GM20431 (cell line): ENCODE data around the gene RTN4.

Source experiments
- in situ Hi-C: fragments of 300-500 bp; cut with MseI, MboI; formaldehyde crosslinking; loops from one replicate; pipeline ENCODE4 v1.15.0; 2020; ENCODE audit warnings: low sequenced_read_pairs; ENCODE audit not compliant: unreplicated experiment

The RTN4 gene

DNA sequence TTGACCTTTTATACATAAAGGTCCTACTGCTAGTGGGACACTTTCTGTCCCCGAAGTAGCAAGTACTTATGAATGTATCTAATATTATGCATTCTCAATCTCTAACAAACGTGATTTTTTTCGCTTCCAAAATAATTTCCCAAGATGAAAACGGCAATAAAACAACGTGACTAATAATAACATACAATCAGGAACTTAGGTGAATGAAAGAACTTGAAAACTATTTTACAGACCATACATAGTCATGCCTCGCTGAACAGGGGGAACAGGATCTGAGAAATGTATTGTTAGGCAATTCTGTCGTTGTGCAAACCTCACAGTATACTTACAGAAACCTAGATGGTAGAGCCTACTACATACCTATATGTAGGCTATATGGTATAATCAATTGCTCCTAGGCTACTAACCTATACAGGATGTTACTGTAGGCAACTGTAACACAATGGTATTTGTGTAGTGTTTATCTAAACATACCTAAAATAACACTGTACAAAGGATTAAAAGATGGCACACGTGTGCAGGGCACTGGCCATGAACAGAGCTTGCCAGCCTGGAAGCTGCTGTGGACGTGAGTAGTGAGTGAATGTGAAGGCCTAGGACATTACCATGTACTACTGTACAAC lies 2.5 kb downstream of the RTN4 start:
- in situ Hi-C loops, result no loop called here

DNA sequence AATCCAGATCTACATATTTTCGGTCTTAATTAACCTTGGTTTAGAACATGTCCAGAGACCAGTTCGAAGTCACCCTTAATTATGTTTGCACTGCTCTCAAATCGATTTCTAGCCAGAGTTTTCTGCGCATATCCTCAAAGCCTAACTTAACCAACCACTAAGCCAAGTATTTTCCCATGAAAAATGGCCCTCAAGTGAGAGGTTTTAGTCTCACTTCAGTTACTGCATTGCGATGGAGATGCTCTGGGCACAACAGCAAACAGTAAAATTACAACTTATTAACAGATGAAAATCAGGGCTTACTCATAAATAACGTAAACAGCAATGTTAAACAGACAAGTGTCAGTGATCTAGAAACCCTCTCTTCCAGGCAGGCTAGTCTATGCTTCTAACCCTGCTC lies 4.5 kb downstream of the RTN4 start:
- in situ Hi-C loops, result no loop called here

DNA sequence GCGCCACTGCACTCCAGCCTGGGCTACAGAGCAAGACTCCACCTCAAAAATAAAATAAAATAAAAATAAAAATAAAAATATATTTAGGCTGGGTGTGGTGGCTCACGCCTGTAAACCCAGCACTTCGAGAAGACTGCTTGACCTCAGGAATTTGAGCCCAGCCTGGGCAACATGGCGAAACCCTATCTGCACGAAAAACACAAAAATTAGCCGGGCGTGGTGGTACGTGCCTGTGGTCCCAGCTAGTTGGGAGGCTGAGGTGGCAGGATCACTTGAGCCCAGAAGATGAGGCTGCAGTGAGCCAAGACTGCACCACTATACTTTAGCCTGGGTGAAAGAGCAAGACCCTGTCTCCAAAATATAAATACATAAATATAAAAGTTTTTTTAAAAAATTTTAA lies 6.4 kb downstream of the RTN4 start:
- in situ Hi-C loops, result no loop called here

DNA sequence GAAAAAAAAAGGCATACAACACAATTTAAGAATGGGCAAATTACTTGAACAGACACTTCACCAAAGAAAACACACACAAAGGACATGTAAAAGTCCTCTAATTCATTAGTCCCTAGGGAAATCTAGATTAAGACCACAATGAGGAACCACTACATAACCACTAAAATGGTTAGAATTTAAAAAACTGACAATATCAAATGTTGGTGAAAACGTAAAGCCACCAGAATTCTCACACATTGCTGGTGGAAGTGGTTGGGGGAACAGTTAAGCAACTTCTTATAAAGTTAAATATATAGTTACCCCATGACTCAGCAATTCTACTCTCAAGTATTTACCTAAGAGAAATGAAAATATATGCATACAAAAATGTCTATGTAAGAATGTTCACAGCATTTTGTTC lies 11.8 kb downstream of the RTN4 start:
- in situ Hi-C loops, result no loop called here

DNA sequence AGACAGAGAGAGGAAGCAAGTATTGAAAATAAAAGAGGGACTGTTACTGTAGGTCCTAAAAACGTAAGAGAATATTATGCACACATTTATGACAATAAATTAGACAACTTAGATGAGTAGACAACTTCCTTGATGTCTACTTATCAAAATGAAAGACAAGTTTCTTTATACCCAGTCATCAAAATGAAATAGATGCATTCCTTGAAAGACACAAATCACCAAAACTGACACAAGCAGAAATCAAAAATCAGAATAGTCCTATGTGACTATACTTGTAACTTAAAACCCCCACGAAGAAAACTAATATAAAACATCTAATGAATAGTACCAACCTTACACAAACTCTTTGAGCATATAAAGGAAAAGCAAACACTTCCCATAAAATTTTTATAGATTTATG lies 14.5 kb downstream of the RTN4 start:
- in situ Hi-C loops, result no loop called here

DNA sequence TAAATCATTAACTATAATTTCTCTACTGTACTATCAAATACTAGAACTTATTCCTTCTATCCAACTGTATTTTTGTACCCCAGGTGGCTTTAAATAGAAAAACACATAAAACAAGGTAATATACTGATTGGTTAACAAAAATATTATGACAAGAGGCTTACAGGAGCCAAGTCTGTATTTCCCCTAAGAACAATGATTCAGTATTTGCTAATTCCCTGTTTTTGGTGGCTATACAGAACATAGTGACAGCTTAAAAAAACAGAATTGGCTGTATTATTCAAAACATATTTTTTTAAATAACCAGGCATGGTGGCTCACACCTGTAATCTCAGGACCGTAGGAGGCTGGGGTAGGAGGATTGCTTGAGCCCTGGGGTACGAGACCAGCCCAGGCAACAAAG lies 16.3 kb downstream of the RTN4 start:
- in situ Hi-C loops, result no loop called here

DNA sequence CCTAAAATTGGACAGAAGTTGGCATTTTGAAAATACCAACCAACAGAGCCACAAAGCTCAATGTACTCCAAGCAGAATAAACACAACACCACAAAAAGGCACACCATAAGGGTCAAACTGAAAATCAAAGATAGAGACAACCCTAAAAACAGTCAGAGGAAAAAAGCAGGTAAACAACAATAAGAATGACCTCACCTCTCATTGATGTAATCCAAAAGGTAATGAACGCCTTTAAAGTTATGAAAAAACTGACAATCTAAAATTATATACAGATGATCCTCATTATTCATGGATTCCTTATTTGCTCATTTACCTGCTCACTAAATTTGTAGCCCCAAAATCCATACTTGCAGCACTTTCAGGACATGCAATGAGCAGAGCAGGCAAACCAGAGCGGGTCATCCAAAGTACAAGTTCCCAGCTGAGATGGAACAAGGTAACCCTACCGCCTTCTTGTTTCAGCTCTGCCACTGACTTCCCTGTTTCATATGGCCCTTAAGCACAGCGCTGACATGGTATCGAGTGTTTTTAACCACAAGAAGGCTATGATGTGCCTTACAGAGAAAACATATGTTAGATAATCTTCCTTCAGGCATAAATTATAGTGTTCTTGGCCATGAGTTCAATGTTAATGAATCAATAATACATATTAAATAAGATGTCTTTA lies 17.0 kb downstream of the RTN4 start:
- in situ Hi-C loops, result no loop called here

DNA sequence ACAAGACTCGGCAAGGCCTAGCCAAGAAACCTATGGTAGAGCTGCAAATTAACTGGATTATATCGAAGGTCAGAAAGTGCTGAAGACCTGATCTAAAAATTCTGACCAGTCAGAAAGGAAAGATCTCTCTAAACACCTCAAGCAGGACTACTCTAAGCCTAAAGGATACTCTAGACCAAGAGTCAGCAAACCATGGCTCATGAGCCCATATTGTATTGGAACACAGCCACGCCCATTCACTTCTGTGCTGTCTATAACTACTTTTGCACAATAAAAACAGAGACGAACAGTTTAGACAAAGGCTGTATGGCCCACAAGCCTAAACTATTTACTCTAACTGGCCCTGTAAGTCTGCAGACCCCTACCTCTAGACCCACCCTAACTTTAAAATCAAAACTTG lies 18.7 kb downstream of the RTN4 start:
- in situ Hi-C loops, result no loop called here

DNA sequence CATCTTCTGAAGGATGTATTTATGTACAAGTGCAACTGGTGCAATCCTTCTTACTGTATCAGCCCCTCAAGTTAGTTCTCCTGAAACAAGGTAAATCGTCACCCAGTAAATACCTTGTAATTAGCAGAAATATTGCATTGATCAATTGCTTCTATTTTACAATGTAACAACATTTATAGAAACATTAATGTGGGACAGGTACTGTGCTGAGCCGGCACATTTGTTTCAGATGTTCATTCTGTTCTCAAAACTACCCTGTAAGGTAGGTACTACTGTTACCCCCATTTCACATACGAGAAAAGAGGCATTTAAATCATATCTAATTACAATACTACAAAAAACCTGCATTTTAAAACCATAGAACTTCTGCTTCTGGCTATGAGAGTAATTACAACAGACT lies 19.5 kb downstream of the RTN4 start:
- in situ Hi-C loops, result no loop called here

DNA sequence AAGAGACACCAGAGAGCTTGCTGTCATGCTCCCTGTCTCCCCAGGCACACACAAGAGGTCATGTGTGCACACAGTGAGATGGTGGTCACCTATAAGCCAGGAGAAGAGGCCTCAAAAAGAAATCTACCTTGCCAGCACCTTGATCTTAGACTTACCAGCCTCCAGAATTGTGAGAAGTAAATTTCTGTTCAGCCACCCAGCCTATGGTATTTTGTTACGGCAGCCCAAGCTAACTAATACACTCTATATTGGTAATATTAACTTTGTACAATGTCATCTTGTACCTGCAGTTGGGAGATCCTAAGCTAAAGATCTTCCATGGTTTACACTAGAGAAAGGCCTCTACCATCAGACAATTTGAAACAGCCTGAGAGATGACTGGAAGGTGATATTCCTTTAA lies 21.2 kb downstream of the RTN4 start:
- in situ Hi-C loops, result no loop called here

DNA sequence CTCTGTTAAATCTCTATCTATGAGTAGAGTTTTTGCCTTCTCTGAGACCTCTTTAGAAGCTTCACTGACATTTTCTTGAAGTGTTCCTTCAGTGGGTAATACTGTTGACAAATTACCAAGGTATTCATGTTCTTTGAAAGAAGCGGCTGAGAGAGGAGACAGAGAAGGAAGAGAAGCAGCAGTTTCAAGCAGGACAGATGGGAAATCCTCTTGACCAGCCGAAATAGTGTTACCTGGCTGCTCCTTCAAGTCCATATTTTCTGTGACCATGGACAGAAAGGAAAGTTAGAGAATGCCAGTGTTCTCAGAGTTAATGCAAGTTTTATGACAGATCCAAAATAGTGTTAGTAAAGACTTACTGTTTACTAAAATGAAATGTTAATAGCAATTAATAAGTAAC lies 23.0 kb downstream of the RTN4 start:
- in situ Hi-C loops, result no loop called here

DNA sequence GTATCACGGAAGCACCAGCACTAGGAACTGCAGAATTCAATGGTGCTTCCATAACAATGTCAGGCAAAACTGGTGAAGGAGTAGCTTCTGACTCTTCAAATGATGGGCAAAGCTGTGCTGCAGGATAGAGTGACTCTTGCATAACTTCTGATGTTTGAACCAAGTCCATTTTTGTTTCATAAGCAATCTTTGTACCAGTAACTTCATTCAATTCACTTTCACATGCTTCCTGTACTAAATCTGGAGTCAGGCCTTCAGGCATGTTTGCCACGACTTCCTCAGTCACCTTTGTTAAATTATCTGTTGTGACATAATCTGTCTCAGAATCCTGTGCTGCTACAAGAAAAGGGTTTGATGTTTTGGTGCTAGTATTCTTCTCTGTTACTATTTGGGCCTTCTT lies 24.0 kb downstream of the RTN4 start:
- in situ Hi-C loops, result no loop called here

DNA sequence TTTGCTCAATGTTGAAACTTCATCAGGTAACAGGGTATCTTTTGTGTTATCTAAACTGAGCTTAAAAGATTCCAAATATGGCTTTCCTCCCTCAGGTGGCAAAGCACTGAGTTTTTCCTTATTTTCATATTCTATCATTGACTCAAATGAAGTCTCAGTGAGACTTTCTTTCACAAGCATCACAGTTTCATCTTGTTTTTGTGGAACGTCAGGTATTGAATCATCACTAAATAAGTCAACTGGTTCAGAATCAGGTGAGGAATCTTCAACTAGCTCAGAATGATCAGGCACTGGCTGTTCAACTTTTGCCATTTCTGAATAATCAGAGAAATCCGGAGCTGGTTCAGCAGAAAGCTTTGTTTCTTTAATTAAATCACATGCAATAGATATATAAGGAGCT lies 24.6 kb downstream of the RTN4 start:
- in situ Hi-C loops, result no loop called here

DNA sequence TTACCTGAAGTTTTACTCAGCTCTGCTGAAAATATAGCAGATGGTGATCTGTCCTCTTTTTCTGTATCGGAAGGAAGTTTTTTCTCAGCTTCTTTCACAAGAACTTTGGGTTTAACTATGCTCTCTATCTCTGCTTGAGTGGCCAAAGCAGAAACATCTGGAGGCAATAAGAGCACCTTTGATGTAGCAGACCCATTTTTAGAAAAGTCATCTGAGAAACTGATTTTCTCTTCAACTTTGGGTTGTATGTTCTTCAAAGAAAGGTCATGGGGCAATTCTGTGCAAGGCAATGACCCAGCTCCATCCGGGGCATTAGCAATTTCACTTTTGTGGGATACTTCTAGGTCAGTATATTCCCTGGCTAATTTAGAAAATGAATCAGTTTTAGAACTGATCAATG lies 25.2 kb downstream of the RTN4 start:
- in situ Hi-C loops, result no loop called here

DNA sequence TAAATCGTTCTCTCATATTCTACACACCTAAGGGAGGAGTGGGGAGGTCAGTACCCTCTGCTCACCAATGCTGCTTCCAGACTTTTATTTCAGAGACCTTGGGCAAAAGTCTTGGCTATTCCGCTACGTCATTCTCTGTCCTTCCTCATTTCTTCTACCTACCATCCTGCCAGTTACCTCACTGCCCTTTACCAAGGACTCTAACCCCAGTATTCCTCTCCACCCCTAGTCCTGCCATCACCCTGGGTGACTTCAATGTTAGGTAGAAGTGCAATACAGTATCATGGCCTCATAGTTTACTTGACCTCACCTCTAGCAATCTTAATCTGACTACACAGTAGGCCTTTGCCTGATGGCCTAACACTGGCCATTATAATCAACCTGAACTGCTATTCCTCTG lies 27.8 kb downstream of the RTN4 start:
- in situ Hi-C loops, result no loop called here

DNA sequence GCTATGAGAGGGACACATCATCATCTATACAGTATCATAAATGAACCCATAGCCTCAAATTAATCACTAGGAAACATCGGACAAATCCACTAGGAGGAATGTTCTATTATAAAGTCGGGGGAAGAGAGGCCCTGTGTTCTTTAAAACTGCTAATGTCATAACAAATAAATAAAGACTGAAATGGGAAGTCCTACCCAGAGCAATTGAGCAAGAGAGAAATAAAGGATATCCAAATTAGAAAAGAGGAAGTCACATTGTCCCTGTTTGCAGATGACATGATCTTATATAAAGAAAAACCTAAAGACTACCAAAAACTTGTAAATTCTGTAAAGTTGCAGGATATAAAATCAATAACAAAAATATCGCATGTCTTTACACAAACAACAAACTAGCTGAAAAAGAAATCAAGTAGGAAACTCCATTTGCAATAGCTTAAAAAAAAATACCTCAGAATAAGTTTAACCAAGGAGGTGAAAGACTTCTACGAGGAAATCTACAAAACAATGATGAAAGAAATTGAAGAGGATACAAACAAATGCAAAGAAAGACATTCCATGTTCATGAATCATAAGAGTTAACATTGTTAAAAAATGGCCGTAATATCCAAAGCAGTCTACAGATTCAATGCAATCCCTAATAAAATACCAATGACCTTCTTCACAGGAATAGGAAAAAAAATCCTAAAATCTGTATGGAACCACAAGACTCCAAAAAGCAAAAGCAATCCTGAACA lies 30.6 kb downstream of the RTN4 start:
- in situ Hi-C loops, result no loop called here

DNA sequence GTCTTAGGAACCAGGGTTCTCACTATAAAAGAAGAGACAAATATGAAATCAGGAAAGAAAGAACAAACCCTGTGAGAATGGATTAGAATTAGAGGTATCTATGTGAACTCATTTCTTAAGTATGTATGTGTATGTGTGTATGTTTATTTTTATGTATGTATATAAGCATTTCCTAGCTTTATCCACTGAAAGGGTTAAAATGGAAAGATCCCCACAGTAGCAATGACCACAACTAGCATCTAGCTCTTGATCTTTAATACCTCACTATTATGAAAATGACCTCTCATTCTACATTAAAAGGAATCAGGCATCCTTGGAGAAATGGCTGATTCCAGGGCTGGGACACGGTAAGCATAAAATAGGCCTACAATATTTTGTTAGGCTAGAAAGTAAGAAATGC lies 31.6 kb downstream of the RTN4 start:
- in situ Hi-C loops, result no loop called here

DNA sequence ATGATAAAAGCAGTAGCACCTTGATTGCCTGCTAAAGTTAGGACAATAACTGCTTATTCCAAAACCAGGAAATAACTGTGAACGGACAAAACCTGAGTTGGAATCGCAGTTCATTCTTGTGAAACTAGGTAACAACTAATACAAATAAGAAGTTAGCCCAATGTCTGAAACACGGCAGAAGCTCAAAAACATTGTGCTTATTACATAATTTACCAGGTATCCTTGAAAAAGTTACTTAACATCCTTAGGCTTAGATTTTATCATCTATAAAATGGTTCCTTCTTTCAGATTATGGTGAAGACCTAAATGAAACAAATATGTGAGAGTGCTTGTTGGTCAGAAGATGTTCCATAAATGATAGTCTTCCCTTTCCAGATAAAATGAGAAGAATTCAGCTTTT lies 32.4 kb downstream of the RTN4 start:
- in situ Hi-C loops, result no loop called here

DNA sequence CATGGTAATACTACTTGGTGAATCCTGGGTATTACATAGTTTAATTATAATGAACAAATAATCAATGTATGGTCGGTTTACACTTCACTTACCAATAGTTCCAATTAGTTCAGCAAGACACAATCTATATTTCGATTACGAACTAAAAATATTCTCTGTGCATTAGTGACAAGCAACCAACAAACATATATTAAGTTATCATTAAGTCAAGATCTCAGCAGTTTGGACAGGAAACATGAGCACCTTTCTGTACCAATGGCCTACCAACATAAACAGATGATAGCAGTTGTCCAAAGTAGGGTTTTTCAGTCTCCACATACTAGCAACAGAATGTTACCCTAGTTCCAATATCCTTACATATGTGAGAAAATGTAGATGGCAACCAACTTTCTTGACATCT lies 32.8 kb downstream of the RTN4 start:
- in situ Hi-C loops, result no loop called here

DNA sequence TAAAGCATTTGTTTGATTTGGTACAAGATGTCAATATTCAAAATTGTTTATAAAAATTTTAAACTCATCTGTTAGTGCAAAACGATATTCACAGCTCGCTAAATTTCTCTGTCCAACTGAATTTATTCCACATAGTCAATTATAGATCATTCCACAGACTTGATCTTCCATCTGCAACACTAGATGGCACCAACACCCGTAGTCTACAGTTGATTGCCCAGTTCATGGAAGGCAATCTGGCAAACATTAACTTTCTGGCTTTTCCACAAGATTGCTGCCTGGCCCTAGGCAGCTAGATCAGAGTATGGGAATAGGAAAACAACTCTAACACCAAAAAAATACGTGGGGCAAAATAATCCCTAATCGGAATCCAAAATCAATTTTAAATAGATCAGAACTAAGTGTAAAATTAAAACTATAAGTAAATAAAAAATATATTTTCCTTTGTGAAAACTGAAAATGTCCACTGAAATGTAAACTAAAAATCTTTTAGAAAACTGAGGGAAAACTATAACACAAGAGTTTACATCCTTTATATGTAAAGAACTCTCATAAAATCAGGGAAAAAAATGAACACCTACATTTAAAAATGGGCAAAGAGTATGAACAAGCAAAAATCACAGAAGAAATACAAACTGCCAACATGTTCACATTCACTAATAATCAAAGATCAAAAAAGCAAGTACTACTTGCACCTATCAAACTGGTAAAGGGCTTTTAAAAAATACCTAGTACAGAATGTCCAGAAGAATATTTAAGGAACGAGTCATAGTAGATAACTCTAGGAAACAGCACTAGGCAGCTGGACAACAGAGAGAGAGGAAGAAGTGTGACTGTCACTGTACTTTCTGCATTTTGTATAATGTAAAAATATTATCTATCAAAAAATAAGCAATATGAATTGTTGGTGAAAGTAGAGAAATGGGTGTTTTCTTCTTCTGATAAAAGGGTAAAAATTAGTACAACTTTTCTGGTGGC lies 35.0 kb downstream of the RTN4 start:
- in situ Hi-C loops, result no loop called here

DNA sequence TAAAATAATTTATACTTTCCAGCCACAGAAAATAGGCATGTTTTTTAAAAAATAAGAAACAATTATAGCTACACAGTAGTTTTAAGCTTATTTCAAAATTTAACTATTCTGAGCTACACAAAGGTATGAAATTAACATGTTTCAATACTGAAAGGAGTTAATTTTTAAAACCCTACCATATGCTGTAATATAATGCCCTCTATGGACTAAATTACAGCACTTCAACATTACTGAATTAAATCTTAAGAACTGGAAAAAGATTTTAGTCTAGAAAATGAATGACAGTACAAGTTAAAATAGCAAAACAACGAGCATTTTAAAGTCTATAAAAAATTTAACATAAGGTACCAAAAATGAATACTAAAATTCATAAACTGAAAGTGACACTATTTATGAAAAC lies 36.3 kb downstream of the RTN4 start:
- in situ Hi-C loops, result no loop called here
